GM19468 (cell line): ENCODE measurements around the gene DNTT.
"Not testable (repeated sequence)": the region's sequence is repeated elsewhere in the genome, so short reads cannot be mapped to it uniquely, and the experiment has no call there.

Experiments
- ATAC-seq: cut with Tn5 transposase; IDR thresholded peaks from one replicate; pipeline ENCODE4 v1.9.1; 2021; ENCODE audit warnings: mild to moderate bottlenecking, moderate library complexity, moderate number of reproducible peaks; ENCODE audit not compliant: unreplicated experiment; ENCODE audit errors: extremely low read depth

The DNTT gene

GRCh38 chr10:96305019-96305418, 785 bp downstream of the DNTT start:
- no peak for ATAC-seq

GRCh38 chr10:96306516-96306915, 2.3 kb downstream of the DNTT start:
- ATAC-seq: no peak

GRCh38 chr10:96308854-96309253, 4.6 kb downstream of the DNTT start:
- ATAC-seq: not testable (repeated sequence)

GRCh38 chr10:96309628-96310320, 5.5 kb downstream of the DNTT start:
- ATAC-seq: no peak

- no peak for ATAC-seq
Measured at GRCh38 chr10:96310321-96310669, 6.1 kb downstream of the DNTT start.

GRCh38 chr10:96311180-96311715, 7.0 kb downstream of the DNTT start:
- no peak for ATAC-seq

- no peak for ATAC-seq
Measured at GRCh38 chr10:96313344-96313743, 9.1 kb downstream of the DNTT start.

- ATAC-seq: no peak
Measured at GRCh38 chr10:96317067-96317833, 13.0 kb downstream of the DNTT start.

GRCh38 chr10:96319754-96320474, 15.7 kb downstream of the DNTT start:
- no peak for ATAC-seq

- ATAC-seq: no peak
Measured at GRCh38 chr10:96321822-96322221, 17.6 kb downstream of the DNTT start.

- no peak for ATAC-seq
Measured at GRCh38 chr10:96322275-96322674, 18.0 kb downstream of the DNTT start.

GRCh38 chr10:96324447-96324846, 20.2 kb downstream of the DNTT start:
- no peak for ATAC-seq

- peak; percentile 79 for ATAC-seq
Measured at GRCh38 chr10:96325719-96326373, 21.6 kb downstream of the DNTT start.

GRCh38 chr10:96327462-96327861, 23.2 kb downstream of the DNTT start:
- ATAC-seq: no peak

GRCh38 chr10:96333101-96333500, 28.9 kb downstream of the DNTT start:
- no peak for ATAC-seq

- no peak for ATAC-seq
Measured at GRCh38 chr10:96334616-96335526, 30.6 kb downstream of the DNTT start.

- ATAC-seq: no peak
Measured at GRCh38 chr10:96337106-96337505, 32.9 kb downstream of the DNTT start.

- ATAC-seq: no peak
Measured at GRCh38 chr10:96338279-96338925, 34.2 kb downstream of the DNTT start.

GRCh38 chr10:96339383-96339782, 35.1 kb downstream of the DNTT start:
- no peak for ATAC-seq
